H1 (cell line): ENCODE measurements around the gene SGSM1. TPM values are rescaled to one million over a fixed set of nuclear protein-coding genes. Genes with fewer than 3 reads are reported as not detected.

Experiments used
- CTCF ChIA-PET: fragments of 300-600 bp; sonication (Branson Sonifier 250); formaldehyde crosslinking; loops from one replicate; lab custom pipeline; 2021; ENCODE audit not compliant: partially characterized antibody; lab: Charles Lee
- POLR2A ChIA-PET: fragments of 300-600 bp; sonication (Branson Sonifier 250); formaldehyde crosslinking; loops from one replicate; lab custom pipeline; 2021; ENCODE audit warnings: inconsistent platforms; ENCODE audit not compliant: partially characterized antibody; lab: Charles Lee
- DNase-seq, 2 experiments: peaks; one replicate each; pipeline versions ENCODE4 v3.0.0 to v3.0.0-alpha.2; 2010 to 2022; ENCODE audit warnings: low spot score in 2 of 2, low read depth in 1 of 2, mixed read lengths in 1 of 2
- FAIRE-seq: peaks from 2 replicates; lab custom pipeline; 2011; peaks lifted over from hg19 to GRCh38; lab: Jason Lieb, UNC
- H2AFZ ChIP-seq: 2 replicates; pipeline ENCODE4 v1.8.1; 2012; ENCODE audit warnings: low read length, inconsistent platforms
- H2AK5ac ChIP-seq: 2 replicates; pipeline ENCODE4 v1.6.1; 2013; ENCODE audit warnings: low read depth, low read length
- H2BK120ac ChIP-seq: replicated peaks from 2 replicates; pipeline ENCODE3; 2013; ENCODE audit warnings: low read depth, low read length, inconsistent platforms
- H2BK12ac ChIP-seq: 2 replicates; pipeline ENCODE4 v1.6.1; 2013; ENCODE audit warnings: low read depth, low read length
- H2BK15ac ChIP-seq: 2 replicates; pipeline ENCODE4 v1.6.1; 2013; ENCODE audit warnings: low read length
- H2BK20ac ChIP-seq: 2 replicates; pipeline ENCODE4 v1.6.1; 2013; ENCODE audit warnings: low read length
- H2BK5ac ChIP-seq: 2 replicates; pipeline ENCODE4 v1.6.1; 2013; ENCODE audit warnings: low read depth, low read length
- H3K14ac ChIP-seq: 2 replicates; pipeline ENCODE4 v1.6.1; 2013; ENCODE audit warnings: inconsistent platforms; ENCODE audit not compliant: insufficient read length
- H3K18ac ChIP-seq: 2 replicates; pipeline ENCODE4 v1.6.1; 2013; ENCODE audit warnings: low read length; ENCODE audit errors: extremely low read depth
- H3K23ac ChIP-seq: 2 replicates; pipeline ENCODE4 v1.6.1; 2013; ENCODE audit warnings: inconsistent platforms; ENCODE audit not compliant: insufficient read length
- H3K23me2 ChIP-seq: 2 replicates; pipeline ENCODE4 v1.6.1; 2013; ENCODE audit warnings: low read depth, low read length
- H3K27ac ChIP-seq: 2 replicates; pipeline ENCODE4 v1.6.1; 2011; ENCODE audit warnings: low read depth, low read length, inconsistent platforms
- H3K27me3 ChIP-seq, 4 experiments: replicated peaks in 1 of 4; 1 replicate in 1 of 4; 2 replicates in 3 of 4; pipeline versions ENCODE4 v1.6.1 to v1.8.1; 2011 to 2013; ENCODE audit warnings: low read length in 3 of 4, mild to moderate bottlenecking in 3 of 4, inconsistent platforms in 2 of 4, mixed read lengths in 2 of 4, moderate library complexity in 1 of 4; ENCODE audit not compliant: control insufficient read depth in 3 of 4, insufficient read depth in 3 of 4; ENCODE audit errors: extremely low read depth in 1 of 4
- H3K36me3 ChIP-seq, 4 experiments: 2 replicates each; pipeline versions ENCODE4 v1.6.1 to v1.8.1; 2011 to 2013; ENCODE audit warnings: mild to moderate bottlenecking in 4 of 4, low read length in 3 of 4, moderate library complexity in 2 of 4, control low read depth in 1 of 4, inconsistent platforms in 1 of 4; ENCODE audit not compliant: insufficient read depth in 4 of 4, control insufficient read depth in 2 of 4
- H3K4ac ChIP-seq: replicated peaks from 2 replicates; pipeline ENCODE3; 2013; ENCODE audit warnings: low read length, low read depth, mixed read lengths, inconsistent platforms; ENCODE audit not compliant: insufficient read length
- H3K4me1 ChIP-seq, 4 experiments: replicated peaks in 1 of 4; 1 replicate in 1 of 4; 2 replicates in 3 of 4; pipeline versions ENCODE4 v1.6.1 to v1.8.1; 2011 to 2013; ENCODE audit warnings: low read length in 3 of 4, inconsistent platforms in 2 of 4, mixed read lengths in 1 of 4; ENCODE audit not compliant: insufficient read depth in 4 of 4, control insufficient read depth in 3 of 4
- H3K4me2 ChIP-seq, 2 experiments: 2 replicates each; pipeline versions ENCODE4 v1.6.1 to v1.8.1; 2011 to 2013; ENCODE audit warnings: low read depth in 2 of 2, low read length in 2 of 2, control low read depth in 1 of 2, inconsistent platforms in 1 of 2, mild to moderate bottlenecking in 1 of 2; ENCODE audit not compliant: insufficient read depth in 1 of 2
- H3K4me3 ChIP-seq, 4 experiments: fragments of 200-600, 300-600 bp in 1 of 4; sonication (generic), shearing (Covaris generic), sonication (Bioruptor Twin) in 1 of 4; 2 replicates each; pipeline versions ENCODE4 v1.5.1 to v1.8.1; 2011 to 2016; ENCODE audit warnings: low read length in 4 of 4, low read depth in 3 of 4, control low read depth in 2 of 4, inconsistent platforms in 2 of 4, mild to moderate bottlenecking in 2 of 4, mixed read lengths in 1 of 4, moderate library complexity in 1 of 4; ENCODE audit not compliant: insufficient read depth in 2 of 4; ENCODE audit errors: extremely low read depth in 1 of 4
- H3K56ac ChIP-seq: replicated peaks from 2 replicates; pipeline ENCODE3; 2013; ENCODE audit warnings: low read depth, mild to moderate bottlenecking, mixed read lengths, low read length, inconsistent platforms; ENCODE audit not compliant: insufficient read length
- H3K79me1 ChIP-seq: 2 replicates; pipeline ENCODE4 v1.6.1; 2013; ENCODE audit warnings: low read depth, low read length, control low read depth
- H3K79me2 ChIP-seq, 2 experiments: 2 replicates each; pipeline versions ENCODE4 v1.6.1 to v1.8.1; 2012 to 2013; ENCODE audit warnings: low read length in 2 of 2, mild to moderate bottlenecking in 2 of 2, inconsistent platforms in 1 of 2; ENCODE audit not compliant: insufficient read depth in 2 of 2, control insufficient read depth in 1 of 2
- H3K9ac ChIP-seq, 4 experiments: replicated peaks in 1 of 4; 1 replicate in 1 of 4; 2 replicates in 3 of 4; pipeline versions ENCODE4 v1.6.1 to v1.8.1; 2011 to 2013; ENCODE audit warnings: low read depth in 3 of 4, low read length in 3 of 4, control low read depth in 2 of 4, mild to moderate bottlenecking in 2 of 4, moderate library complexity in 2 of 4, inconsistent platforms in 1 of 4; ENCODE audit errors: extremely low read depth in 1 of 4
- H3K9me3 ChIP-seq, 2 experiments: 2 replicates each; pipeline versions ENCODE4 v1.6.1 to v1.8.1; 2012 to 2013; ENCODE audit warnings: mild to moderate bottlenecking in 2 of 2, moderate library complexity in 2 of 2, control low read depth in 1 of 2, inconsistent platforms in 1 of 2, low read depth in 1 of 2, low read length in 1 of 2, mixed read lengths in 1 of 2; ENCODE audit not compliant: insufficient read depth in 2 of 2
- H4K20me1 ChIP-seq, 2 experiments: replicated peaks in 1 of 2; 2 replicates each; pipeline versions ENCODE3 to v1.8.1; 2011 to 2013; ENCODE audit warnings: inconsistent platforms in 2 of 2, low read length in 2 of 2, mild to moderate bottlenecking in 1 of 2; ENCODE audit not compliant: insufficient read depth in 2 of 2, control insufficient read depth in 1 of 2
- H4K5ac ChIP-seq: 2 replicates; pipeline ENCODE4 v1.6.1; 2013; ENCODE audit warnings: low read length, low read depth, mixed read lengths, inconsistent platforms; ENCODE audit not compliant: insufficient read length
- H4K8ac ChIP-seq: 2 replicates; pipeline ENCODE4 v1.8.0; 2013; ENCODE audit warnings: mild to moderate bottlenecking, moderate library complexity, low read length, inconsistent platforms; ENCODE audit not compliant: insufficient read depth; ENCODE audit errors: extremely low read depth
- H4K91ac ChIP-seq: replicated peaks from 2 replicates; pipeline ENCODE3; 2013; ENCODE audit warnings: low read length, mixed read lengths, inconsistent platforms; ENCODE audit not compliant: insufficient read length
- WGBS, 2 experiments: shearing (Covaris generic) in 1 of 2; methylation state at CpG; one replicate each; pipeline versions ENCODE4 v1.1.6 to v1.1.7; 2013 to 2015; ENCODE audit warnings: low lambda C conversion rate in 2 of 2, mixed read lengths in 2 of 2, inconsistent platforms in 1 of 2, low coverage in 1 of 2, missing lambda C conversion rate in 1 of 2; ENCODE audit not compliant: insufficient replicate concordance in 2 of 2, insufficient coverage in 1 of 2, insufficient read length in 1 of 2; ENCODE audit errors: extremely low coverage in 1 of 2, missing lambda C conversion rate in 1 of 2; 5-methylcytosine and 5-hydroxymethylcytosine counted together
- polyA plus RNA-seq, 7 experiments: library from polyadenylated mRNA; depleted of rRNA in 3 of 7; stranded (reverse) in 5 of 7; unstranded in 2 of 7; fragments of >200 nt in 5 of 7; fragments of 200-250 nt in 2 of 7; gene quantifications; 1 replicate in 5 of 7; 2 replicates in 1 of 7; 4 replicates in 1 of 7; pipeline versions ENCODE4 v1.2.1 to v1.2.3, GENCODE V29; 2011 to 2013; ENCODE audit warnings: missing spikeins in 2 of 7, mixed read lengths in 2 of 7
- total RNA-seq: library from RNA; stranded (reverse); fragmentation: NEBNext Ultra II Directional; extraction: Animal tissue kit (Norgen Biotek cat#: 25700); gene quantifications from 2 replicates; pipeline ENCODE4 v1.2.1, GENCODE V29; 2021

The SGSM1 gene
- total and polyA plus RNA-seq, 2 of the 8 experiments (the other 6 are each of a cell fraction or from before 2014, with no cell fraction given): 2.8 to 5.2 TPM

DNA sequence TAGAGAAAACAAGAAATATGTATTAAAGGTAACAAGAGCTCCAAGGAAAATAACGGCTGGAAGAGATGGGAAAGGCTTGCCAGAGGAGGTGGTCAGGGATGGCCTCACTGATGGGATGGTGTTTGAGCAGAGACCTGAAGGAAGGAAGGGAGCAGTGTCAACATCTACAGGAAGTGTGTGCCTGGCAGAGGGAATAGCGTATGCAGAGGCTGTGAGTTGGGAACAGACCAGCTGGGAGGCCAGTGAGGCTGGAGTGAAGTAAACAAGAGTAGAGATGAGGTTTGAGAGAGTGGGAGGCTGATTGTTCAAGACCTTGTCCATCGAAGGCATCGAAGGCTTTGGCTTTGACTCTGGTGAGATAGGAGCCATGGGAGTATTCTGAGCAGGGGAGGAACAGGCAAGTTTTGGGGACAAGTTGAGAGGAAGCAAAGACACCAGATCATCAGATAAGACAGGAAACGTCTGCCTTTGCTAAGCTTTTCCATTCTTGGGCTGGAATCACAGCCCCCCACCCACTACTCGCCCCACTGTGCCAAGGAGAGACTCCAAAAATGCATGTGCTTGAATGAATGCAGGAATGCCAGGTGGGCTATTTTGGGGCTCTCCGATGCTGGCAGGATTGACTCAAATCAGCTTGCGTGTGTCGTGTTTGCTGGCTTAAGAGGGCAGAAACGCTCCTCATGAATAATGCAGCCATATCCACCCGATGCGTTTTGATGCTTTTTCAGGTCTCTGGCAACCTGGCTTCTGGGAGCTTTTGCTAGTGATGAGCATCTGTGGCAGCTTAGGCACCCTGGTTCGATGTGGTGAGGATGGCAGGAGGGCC, 7.2 kb downstream of the SGSM1 start:
- H3K23me2 ChIP-seq: no peaks in the 10 kb centered on the region
- FAIRE-seq (no peak), DNase-seq (no peak)
- no peak overlapping the region for H3K4ac ChIP-seq
- H3K27ac ChIP-seq: no peak overlapping the region
- no peaks in the 10 kb centered on the region for H3K79me2 ChIP-seq
- no peaks in the 10 kb centered on the region for H3K9me3 ChIP-seq
- no peaks in the 10 kb centered on the region for H3K79me1 ChIP-seq
- no peaks in the 10 kb centered on the region; a peak in 1 of 8 replicates for H3K36me3 ChIP-seq
- H3K56ac ChIP-seq: no peak overlapping the region
- ChIA-PET CTCF (interaction anchor here (0.7 to 3.1 kb wide), 6 partner anchors 10 to 37 kb away, joined by 3 to 24 read pairs (median 4); no protein-coding TSS in a partner anchor), POLR2A (interaction anchor here (1.7 to 2.0 kb wide), 2 partner anchors 9 to 17 kb away, joined by 4 to 6 read pairs; no protein-coding TSS in a partner anchor)
- H2AK5ac ChIP-seq: no peak overlapping the region; the same call in 1 of the 2 replicates
- H3K27me3 ChIP-seq: no peaks in the 10 kb centered on the region; a peak in 1 of 7 replicates
- H2BK120ac ChIP-seq: no peak overlapping the region
- H3K4me3 ChIP-seq: no peak overlapping the region
- no peak overlapping the region for H2BK15ac ChIP-seq
- H2AFZ ChIP-seq: no peak overlapping the region
- H2BK12ac ChIP-seq: no peak overlapping the region
- H3K14ac ChIP-seq: no peak overlapping the region
- H4K20me1 ChIP-seq: no peaks in the 10 kb centered on the region
- no peak overlapping the region for H2BK5ac ChIP-seq
- H3K4me1 ChIP-seq: peaks cover 0 to 4% (median 3%) of the 10 kb centered on the region in 4 experiments; a peak in 5 of 7 replicates
- no peak overlapping the region for H3K18ac ChIP-seq
- no peak overlapping the region for H4K91ac ChIP-seq
- H3K9ac ChIP-seq: no peak overlapping the region
- no peak overlapping the region for H4K5ac ChIP-seq
- no peak overlapping the region for H4K8ac ChIP-seq
- no peak overlapping the region for H3K23ac ChIP-seq
- no peak overlapping the region for H2BK20ac ChIP-seq
- 82% methylated on average over 13 of the region's 13 CpGs; no CpG with 5 or more reads in 1 of the 2 experiments for WGBS, 2 experiments
- H3K4me2 ChIP-seq: no peak overlapping the region
